Coronary artery (tissue), 2 donors: ENCODE measurements around the gene ZGRF1.
"Not testable (repeated sequence)": the region's sequence is repeated elsewhere in the genome, so short reads cannot be mapped to it uniquely, and the experiment has no call there.

ENCODE experiments used
- DNase-seq: peaks from one replicate; pipeline ENCODE4 v3.0.0-alpha.2; 2017; ENCODE audit warnings: low spot score
- H3K27ac ChIP-seq, 2 donors: fragments of 200-600 bp; sonication (generic); one replicate each; pipeline ENCODE4 v1.5.1; 2016 to 2019
- H3K4me3 ChIP-seq: fragments of 200-600 bp; sonication (generic); 2 replicates; pipeline ENCODE4 v1.5.1; 2016; ENCODE audit warnings: mild to moderate bottlenecking, moderate library complexity
- CTCF ChIP-seq: fragments of 200-600 bp; sonication (generic); IDR thresholded peaks from one replicate; pipeline ENCODE4 v1.5.1; 2019; ENCODE audit warnings: antibody characterized with exemption

ZGRF1 gene

GRCh38 chr4:112509243-112510141 is 127.2 kb downstream of the ZGRF1 start:
- no peak for TF ChIP-seq CTCF
- no peak overlapping the region for H3K27ac ChIP-seq
- H3K4me3 ChIP-seq = peak overlapping the region; percentile 66
- DNase-seq = no peak

GRCh38 chr4:112508356-112508755 is 128.4 kb downstream of the ZGRF1 start:
- H3K27ac ChIP-seq = no peak overlapping the region
- TF ChIP-seq CTCF = no peak
- no peak for DNase-seq
- H3K4me3 ChIP-seq = no peak overlapping the region

GRCh38 chr4:112504807-112505206 is 131.9 kb downstream of the ZGRF1 start:
- DNase-seq = no peak
- Histone ChIP-seq H3K4me3 (no peak overlapping the region), H3K27ac (no peak overlapping the region)
- TF ChIP-seq CTCF = no peak

DNA sequence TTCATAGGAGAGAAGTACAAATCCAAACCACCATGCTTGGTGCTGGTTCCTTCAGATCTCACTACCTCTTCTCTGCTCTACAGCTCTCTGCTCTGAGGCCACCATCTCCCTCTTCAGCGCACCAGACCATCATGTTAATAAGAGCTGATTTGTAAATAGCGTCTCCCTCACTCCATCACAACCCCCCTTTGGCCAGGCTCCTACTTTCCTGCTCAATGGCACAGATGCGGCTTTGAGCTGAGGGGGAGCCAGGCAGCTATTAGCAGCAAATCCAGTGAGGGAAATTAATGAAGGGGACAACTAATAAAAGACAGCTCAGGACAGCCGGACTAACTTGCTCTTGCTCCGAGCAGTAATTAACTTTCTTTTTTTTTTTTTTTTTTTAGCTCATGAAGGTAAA is 133.8 kb downstream of the ZGRF1 start:
- DNase-seq = no peak
- Histone ChIP-seq H3K4me3 (no peak overlapping the region), H3K27ac (no peak overlapping the region)
- TF ChIP-seq CTCF = no peak

DNA sequence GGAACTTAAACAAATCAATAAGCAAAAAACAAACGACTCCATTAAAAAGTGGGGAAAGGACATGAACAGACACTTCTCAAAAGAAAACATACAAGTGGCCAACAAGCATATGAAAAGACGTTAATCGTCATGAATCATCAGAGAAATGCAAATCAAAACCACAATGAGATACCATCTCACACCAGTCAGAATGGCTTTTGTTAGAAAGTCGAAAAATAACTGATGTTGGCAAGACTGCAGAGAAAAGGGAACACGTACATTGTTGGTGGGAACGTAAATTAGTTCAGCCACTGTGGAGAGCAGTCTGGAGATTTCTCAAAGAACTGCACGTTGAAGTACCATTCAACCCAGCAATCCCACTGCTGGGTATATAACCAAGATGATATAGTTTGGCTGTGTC is 144.4 kb downstream of the ZGRF1 start:
- TF ChIP-seq CTCF = no peak
- Histone ChIP-seq H3K4me3 (no peak overlapping the region), H3K27ac (no peak overlapping the region)
- DNase-seq = no peak

GRCh38 chr4:112490808-112491207 is 145.9 kb downstream of the ZGRF1 start:
- not testable (repeated sequence) for DNase-seq, H3K27ac ChIP-seq, H3K4me3 ChIP-seq
